T-helper 22 cell (primary cell): Measurements from ENCODE around the gene FBN3.

Experiments
- DNase-seq: peaks from one replicate; pipeline ENCODE4 v3.0.0-alpha.2; 2020; ENCODE audit warnings: low read depth

The FBN3 gene

DNA sequence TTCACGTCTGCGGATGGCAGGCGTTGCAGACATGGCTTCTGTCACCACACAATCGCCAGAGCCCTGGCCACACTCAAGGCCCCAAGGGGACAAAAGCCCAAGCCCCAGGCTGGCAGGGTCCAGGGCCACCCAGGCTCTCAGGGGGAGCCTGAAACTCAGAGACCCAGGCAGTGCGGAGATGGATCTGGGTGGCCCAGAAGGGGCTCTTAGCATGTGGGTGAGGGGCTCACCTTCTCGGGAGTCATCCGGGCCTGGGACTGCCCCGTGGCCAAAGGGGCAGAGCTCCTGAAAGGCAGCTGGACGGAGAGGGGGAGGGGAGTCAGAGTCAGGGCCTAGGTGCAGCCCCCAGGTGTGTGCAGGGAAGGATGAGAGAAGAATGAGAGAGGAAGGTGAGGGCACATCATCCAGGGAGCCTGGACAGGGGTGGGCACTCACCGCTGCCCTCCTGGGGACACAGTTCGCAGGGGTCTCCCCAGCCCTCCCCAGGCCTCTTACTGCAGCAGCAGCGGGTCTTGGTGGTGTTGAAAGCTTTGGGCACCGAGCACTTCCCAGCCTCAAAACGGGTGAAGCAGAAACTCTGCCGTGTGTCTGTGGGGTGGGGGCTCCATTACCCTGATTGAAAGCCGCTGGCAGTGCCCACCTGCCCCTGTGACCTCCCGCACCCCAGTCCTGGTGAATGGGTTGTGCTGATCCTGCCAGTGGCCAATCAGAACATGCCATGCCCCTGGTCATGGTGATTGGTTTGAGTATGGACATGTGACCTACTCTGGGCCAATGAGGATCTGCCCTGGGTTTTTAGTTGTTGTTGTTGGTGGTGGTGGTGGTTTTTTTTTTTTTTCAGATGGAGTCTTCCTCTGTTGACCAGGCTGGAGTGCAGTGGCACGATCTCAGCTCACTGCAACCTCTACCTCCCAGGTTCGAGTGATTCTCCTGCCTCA, 59.5 kb downstream of the FBN3 start:
- DNase-seq: no peak

DNA sequence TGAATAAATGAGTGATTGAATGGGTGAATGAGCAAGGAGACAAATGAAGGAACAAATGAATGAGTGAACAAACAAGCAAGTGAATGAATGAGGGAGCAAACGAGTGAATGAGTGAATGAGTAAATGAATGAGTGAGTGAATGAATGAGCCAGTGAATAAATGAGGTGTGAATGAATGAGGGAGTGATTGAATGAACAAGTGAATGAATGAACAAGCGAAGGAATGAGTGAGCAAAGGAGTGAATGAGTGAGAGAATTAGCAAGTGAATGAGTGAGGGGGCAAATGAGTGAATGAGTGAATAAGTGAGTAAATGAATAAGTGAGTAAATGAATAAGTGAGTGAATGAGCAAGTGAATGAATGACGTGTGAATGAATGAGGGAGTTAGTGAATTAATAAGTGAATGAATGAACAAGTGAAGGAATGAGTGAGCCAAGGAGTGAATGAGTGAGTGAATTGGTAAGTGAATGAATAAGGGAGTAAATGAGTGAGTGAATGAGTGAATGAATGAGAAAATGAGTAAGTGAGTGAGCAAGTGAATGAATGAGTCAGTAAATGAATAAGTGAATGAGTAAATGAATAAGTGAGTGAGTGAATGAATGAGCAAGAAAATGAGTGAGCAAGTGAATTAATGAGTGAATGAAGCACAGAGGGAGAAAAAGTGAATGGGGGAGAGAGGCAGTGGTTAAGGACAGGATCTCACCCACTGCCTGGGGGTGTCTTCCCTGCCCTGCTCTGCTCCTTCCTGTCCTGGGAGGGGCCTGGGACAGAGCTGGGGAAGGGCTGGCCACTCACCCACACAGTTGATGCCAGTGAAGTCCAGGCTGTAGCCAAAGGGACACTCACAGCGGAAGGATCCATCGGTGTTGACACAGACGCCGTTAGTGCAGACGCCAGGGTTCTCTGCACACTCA, 60.4 kb downstream of the FBN3 start:
- no peak for DNase-seq

DNA sequence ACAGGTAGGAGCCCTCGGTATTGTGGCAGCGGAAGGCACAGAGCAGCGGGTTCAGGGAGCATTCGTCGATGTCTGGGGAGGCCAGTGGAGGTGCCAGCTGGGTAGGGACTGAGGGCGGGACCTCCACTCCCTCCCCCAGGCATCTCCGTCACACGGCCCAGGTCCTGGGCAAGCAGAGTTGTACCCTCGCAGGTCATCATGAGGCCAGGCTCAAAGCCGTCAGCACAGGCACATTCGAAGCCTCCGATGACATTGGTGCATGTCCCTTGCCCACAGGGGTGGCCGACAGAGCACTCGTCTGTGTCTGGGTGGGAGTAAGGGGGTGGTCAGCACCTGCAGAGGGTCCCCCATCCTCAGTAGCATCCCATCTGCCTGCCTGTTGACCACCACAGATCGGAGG, 61.5 kb downstream of the FBN3 start:
- DNase-seq: no peak

DNA sequence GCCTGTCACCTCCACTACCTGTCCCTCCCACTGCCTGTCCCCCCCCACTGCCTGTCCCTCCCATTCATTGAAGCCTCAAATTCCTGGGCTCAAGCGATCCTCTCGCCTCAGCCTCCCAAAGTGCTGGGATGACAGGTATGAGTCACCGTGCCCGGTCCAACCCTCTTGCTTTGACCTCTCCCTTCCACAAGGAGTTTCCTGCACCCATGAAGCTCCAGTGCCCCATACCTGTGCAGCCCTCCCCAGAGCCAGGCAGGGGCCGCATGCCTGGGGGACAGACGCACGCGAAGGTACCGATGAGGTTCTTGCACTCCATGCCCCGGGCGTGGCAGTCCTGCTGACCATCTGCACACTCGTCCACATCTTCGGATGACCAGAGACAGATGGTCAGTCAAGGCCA, 62.5 kb downstream of the FBN3 start:
- no peak for DNase-seq

DNA sequence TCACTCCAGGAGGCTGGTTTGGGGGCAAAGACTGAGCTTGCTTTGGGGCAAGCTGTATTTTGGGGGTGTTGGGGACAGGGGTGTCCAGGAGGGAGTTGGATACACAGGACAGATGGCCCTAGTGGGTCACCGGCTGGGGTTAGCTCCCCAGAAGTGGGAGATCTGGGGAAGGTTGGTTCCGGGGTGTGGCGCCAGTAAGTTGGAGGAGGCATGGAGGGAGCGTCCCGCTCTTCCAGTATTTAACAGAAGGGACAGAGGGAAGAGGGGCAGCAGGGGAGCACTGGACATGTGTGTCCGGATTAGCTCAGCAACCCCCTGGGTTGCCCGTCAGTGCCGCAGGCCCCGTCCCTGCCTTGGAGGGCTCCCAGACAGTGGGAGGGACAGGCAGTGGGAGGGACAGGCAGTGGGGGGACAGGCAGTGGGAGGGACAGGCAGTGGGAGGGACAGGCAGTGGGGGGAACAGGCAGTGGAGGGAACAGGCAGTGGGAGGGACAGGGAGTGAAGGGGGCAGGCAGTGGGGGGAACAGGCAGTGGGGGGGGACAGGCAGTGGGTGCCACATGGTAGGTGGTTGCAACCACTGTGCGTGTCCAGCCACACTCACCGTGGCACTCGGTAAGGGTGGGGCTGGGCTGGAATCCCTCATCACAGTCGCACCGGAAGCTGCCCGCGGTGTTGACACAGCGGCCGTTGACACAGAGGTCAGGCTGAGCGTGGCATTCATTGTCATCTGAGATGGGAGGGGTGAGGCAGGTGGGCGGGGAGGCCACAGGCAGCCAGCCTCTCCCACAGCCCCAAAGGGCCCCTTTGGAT, 63.6 kb downstream of the FBN3 start:
- DNase-seq: no peak

DNA sequence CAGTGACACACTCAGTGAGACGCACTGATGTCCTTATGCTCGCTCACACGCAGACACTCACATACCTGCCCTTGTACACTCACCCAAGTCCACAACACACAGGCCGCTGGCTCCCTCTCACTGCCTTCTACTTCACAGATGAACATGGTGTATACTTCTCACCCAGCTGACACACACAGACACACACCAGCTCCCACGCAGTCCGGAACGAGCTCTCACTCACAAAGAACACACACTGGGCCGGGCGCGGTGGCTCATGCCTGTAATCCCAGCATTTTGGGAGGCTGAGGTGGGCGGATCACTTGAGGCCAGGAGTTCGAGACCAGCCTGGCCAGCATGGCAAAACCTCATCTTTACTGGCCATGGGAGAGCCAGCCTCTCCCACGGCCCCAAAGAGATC, 65.2 kb downstream of the FBN3 start:
- DNase-seq: no peak

DNA sequence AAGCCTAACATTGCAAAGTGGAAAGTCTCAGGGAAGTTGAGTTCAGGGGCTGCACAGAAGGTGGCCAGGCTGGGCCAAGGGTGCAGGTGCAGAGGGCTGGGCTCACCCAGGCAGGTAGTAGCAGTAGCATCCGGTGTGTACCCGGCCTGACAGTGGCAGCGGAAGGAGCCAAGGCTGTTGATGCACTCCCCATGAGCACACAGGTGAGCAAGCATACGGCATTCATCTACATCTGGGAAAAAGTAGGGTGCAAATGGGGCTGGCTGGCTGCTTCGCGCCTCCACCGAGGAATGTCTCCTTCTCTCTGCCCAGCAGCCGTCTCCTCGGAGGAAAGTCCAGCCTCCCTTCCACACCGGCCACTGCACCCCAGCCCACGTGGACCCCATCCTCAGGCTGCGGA, 66.3 kb downstream of the FBN3 start:
- DNase-seq: no peak

DNA sequence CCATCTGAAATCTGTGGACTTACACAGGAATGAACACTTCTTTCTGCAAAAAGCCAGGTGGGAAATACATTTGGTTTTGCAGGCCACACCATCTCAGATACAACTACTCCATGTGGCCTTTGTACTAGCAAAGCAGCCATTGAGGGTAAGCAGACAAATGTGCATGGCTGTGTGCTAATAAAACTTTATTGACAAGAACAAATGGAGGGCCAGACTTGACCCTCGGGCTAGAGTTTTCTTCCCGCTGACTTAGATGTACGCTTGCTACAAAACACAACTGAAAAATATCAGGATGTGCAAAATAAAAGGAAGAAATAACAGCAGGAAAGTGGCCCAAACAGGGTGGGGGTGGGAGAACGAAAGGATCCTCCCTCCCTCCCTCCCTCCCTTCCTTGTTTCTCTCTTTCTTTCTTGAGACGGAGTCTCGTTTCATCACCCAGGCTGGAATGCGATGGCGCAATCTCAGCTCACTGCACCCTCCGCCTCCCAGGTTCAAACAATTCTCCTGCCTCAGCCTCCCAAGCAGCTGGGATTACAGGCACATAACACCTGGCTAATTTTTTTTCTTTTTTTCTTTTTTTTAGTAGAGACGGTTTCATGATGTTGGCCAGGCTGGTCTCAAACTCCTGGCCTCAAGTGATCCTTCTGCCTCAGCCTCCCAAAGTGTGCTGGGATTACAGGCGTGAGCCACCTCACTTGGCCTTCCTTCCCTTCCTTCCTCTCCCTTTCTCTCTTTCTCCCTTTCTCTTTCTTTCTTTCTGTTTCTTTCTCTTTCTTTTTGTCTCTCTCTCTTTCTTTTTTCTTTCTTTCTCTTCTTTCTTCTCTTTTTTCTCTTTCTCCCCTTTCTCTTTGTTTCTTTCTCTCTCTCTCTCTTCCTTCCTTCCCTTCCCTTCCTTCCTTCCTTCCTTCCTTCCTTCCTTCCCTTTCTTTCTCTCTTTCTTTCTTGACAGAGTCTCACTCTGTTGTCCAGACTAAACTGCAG, 67.5 kb downstream of the FBN3 start:
- DNase-seq: no peak

DNA sequence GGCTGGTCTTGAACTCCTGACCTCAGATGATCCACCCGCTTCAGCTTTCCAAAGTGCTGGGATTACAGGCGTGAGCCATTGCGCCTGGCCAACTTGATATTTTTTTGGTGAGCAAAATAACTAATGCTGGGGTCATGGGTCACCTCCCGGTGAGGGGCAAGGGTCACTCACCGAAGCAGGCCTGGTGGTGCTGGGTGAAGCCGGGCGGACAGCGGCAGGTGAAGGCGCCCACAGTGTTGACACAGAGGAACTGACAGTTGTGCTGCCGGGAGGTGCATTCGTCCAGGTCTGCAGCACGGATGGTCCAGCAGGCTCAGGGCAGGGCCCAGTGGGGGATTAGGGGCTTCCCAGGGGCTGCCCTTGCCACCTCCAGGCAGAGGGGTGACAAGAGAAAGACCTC, 68.6 kb downstream of the FBN3 start:
- DNase-seq: no peak

DNA sequence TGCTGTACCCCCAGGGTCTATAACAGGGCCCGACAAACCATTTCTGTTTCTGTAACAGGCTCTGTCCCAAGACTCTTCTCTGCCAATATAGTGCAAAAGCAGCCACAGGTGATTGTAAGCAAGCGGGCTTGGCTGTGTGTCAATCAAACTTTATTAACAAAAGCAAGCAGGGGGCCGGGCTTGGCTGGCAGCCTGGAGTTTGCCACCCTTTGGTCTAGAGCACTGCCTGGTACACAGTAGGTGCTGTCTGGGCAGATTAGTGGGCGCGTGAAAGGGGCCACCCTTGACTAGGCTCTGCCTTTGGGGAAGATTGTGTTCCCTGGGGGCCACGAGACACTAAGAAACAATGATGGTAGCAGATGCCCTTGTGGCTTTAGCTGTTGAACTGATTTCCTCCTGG, 69.4 kb downstream of the FBN3 start:
- DNase-seq: no peak

DNA sequence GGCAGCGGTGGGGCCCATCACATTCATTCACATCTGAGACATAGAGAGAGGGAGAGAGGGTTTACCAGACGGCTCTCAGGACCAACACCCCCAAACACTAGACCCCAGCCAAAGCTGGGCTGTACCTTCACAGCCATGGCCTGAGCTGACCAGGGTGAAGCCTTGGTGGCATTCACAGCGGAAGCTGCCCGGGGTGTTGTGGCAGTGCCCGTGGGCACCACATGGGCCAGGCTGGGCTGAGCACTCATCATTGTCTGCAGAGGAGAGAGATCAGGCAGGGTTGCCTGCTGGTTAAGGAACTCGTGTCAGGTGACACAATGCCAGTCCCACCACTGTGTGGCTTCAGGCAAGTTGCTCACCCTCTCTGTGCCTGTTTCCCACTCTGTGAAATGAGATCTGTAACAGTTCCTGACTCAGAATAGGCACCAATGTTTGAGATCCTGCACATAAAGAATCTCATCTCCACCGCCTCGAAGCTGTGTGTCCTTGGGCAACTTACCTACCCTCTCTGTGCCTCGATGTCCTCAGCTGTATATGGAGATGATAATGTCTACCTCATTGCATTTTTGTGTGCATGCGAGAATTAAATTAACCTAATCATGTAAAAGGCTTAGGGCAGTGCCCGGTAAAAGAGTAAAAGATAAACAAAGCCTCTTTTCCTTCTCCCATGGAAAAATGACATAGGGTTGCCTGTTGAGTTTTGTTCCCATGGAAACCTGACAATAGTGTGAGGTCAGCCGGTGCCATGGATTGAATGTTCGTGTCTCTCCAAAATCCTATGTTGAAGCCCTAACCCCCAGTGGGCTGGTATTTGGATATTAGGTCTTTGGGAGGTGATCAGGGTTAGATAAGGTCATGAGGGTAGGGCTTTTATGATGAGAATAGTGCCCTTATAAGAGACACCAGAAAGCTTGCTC, 74.0 kb downstream of the FBN3 start:
- DNase-seq: no peak

DNA sequence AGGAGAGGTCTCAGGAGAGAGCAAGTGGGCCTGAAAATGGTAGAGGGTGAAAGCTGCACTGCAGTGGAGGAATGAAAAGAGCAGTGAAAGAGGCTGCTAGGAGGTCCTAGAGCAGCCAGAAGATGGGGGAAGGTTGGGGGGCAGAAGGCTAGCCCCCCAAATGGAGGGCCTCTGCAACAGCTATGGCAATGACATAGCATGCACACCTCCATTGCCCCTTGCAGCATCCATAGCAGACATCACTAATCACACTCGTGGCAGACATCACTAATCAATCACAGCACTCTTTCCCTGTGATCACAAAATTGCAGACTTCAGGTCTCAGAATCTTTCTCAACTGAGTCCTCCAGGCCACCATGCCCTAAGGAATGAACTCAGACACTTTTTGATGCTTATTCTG, 74.9 kb downstream of the FBN3 start:
- DNase-seq: no peak

DNA sequence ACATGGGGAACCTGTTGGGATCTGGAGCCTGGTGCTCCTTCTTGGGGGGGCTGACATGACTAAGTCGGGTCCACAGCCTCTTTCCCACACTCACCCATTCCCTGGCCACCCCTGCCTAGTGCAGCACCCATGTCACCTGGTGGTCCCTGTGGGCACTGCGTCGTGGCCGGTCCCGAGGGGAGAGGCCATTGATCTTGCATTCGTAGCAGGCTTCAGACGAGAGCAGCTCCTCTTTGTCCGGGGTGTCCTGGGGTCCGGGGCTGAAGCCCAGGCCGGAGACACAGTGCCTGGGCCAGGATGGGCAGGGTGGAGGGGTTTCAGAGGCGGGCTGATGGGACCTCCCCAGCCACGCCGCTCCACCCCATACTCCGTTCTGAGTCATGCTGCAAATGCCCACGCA, 77.5 kb downstream of the FBN3 start:
- no peak for DNase-seq

DNA sequence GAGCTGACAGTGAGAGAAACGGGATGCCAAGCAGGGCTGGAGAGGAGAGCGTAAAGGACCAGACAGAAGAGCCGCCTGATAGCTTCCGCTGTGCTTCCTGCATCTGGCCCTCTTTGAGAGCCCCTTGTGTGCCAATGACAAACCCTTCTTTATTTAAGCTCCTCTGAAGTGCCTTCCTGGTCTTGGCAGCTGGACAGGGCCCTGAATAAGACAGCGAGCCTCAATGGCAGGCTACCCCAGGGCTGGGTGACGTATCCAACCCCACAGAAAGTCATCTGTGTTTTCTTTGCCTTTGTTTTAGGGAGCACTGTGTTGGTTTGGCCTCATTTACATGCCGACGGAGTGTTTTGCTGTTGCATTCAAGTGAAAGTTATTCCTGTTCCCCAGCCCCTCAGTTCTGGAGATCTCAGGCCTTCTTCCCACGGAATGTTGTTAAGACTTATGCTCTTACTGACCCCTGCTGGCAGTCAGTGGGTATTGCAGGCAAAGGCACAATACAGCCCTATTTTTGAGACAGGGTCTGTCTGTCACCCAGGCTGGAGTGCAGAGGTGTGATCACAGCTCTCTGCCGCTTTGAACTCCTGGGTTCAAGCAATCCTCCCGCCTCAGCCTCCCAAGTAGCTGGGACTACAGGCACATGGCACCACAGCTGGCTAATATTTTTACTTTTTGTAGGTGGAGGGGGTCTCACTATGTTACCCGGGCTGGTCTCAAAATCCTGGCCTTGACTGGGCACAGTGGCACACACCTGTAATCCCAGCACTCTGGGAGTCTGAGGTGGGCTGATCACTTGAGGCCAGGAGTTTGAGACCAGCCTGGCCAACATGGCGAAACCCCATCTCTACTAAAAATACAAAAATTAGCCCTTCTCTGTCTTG, 80.1 kb downstream of the FBN3 start:
- no peak for DNase-seq

DNA sequence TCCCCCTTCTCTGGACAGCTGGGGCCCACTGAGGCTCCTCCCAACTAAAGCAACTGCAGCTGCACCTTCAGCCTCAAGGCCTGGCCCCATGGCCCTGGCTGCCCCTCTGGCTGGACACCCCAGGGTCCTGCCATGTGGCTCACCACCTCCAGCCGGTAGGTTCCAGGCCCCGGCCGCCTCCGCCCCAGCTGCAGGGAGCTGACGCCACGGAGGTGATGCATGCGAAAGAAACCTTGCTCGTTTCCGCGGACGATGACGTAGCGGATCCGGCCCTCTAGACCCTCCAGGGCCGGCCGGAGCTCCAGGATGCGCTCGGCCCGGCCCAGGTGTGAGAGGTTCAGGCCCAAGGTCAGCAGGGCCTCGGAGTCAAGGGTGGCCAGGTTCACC, 83.5 kb downstream of the FBN3 start:
- DNase-seq: no peak

DNA sequence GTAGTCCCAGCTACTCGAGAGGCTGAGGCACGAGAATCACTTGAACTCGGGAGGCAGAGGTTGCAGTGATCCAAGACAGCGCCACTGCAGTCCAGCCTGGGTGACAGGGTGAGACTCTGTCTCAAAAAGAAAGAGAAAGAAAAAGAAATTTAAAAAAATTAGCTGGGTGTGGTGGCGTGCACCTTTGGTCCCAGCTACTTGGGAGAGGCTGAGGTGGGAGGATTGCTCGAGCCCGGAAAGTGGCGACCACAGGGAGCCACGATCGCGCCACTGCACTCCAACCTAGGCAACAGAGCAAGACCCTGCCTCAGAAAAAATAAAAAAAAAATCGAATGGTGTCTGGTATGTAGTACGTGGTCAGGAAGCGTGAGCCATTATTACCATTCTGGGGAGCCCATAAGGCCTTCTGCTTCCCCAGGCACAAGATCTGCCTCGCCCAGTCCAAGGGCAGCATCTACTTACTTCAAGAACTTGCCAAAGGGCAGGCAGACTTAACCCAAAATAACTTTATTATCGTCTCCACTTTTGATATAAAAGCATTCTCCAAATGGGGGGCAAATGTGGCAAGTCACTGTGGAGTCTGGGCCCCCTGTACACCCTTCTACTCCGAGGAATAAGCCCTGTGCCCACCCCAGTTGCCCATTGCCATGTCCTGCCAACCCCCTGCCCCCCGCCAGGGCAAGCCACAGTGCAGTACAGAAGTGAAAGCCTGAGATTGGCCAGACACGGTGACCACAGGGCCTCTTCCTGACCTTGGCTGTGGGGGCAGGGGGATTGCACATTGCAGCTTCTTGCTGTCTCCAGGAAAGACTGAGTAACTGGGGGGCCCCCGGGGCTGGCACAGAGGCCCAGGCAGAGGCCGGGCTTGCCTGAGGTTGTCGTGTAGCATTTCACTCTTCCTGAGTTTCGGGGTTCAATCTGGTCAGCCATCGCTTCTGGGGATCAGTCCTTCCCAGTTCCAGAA, 84.2 kb downstream of the FBN3 start:
- DNase-seq: no peak

DNA sequence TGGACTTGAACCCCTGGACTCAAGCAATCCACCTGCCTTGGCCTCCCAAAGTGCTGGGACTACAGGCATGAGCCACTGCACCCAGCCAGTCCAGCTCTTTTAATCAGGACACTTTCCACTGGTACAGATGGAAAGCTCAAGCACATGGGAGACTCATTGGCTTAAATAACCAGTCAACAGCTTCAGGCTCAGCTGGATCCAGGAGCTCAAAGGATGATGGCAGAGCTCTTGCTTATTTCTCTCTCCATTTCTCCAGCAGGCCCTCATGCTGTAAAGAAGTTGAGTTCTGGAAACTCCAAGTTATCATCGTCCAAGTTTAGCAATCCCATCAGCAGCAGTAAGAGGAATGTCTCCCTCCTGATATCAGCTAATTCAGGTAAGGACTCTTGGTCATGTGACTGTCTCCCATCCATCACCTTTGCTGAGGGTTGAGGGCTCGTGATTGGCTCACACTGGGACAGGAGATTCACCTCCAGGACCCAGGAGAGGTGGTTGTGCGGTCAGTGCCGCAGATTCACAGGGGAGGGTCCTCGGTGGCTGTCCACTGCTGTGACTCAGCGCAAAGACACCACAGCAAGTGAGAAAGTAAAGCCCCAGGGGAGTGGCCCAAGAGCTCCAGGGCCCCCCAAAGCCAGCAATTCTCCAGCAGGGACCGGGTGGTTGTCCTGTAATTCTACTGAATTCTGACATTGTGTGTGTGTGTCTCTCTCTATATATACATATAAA, 91.7 kb downstream of the FBN3 start:
- no peak for DNase-seq
